COLO668 (cell line): ENCODE results near the gene RSL1D1.

ENCODE experiments used
- DNase-seq: peaks from one replicate; lab custom pipeline; 2025; ENCODE audit not compliant: unreplicated experiment; lab: John Stamatoyannopoulos, UW

Gene RSL1D1

GRCh38 chr16:11851294-11852091 is at the start of gene RSL1D1:
Gene RSL1D1, minus strand, starts transcription at chr16:11851542. Its CDS starts 30 bp downstream, at chr16:11851512.
- DNase-seq: peak; percentile 93

- no peak for DNase-seq
Observed at GRCh38 chr16:11901091-11901490, 49.7 kb upstream of the RSL1D1 start.

- no peak for DNase-seq
Observed at GRCh38 chr16:11896486-11897176, 45.3 kb upstream of the RSL1D1 start.

GRCh38 chr16:11893571-11893970 is 42.2 kb upstream of the RSL1D1 start:
- no peak for DNase-seq

GRCh38 chr16:11892761-11893160 is 41.4 kb upstream of the RSL1D1 start:
- no peak for DNase-seq

- DNase-seq: no peak
Observed at GRCh38 chr16:11890231-11890965, 39.1 kb upstream of the RSL1D1 start.

- DNase-seq: no peak
Observed at GRCh38 chr16:11886881-11887280, 35.5 kb upstream of the RSL1D1 start.

- DNase-seq: no peak
Observed at GRCh38 chr16:11884035-11884434, 32.7 kb upstream of the RSL1D1 start.

GRCh38 chr16:11880007-11880406 is 28.7 kb upstream of the RSL1D1 start:
- DNase-seq: no peak

GRCh38 chr16:11877374-11877773 is 26.0 kb upstream of the RSL1D1 start:
- DNase-seq: no peak

- DNase-seq: no peak
Observed at GRCh38 chr16:11876306-11876705, 25.0 kb upstream of the RSL1D1 start.

- DNase-seq: no peak
Observed at GRCh38 chr16:11875721-11876120, 24.4 kb upstream of the RSL1D1 start.

- DNase-seq: no peak
Observed at GRCh38 chr16:11871193-11871592, 19.9 kb upstream of the RSL1D1 start.

- DNase-seq: no peak
Observed at GRCh38 chr16:11870399-11870798, 19.1 kb upstream of the RSL1D1 start.

- DNase-seq: no peak
Observed at GRCh38 chr16:11869353-11870228, 18.2 kb upstream of the RSL1D1 start.

GRCh38 chr16:11868412-11868980 is 17.2 kb upstream of the RSL1D1 start:
- DNase-seq: no peak

GRCh38 chr16:11862489-11862888 is 11.1 kb upstream of the RSL1D1 start:
- no peak for DNase-seq

GRCh38 chr16:11857161-11857560 is 5.8 kb upstream of the RSL1D1 start:
- DNase-seq: no peak

- DNase-seq: peak; percentile 64
Observed at GRCh38 chr16:11852092-11852809, 909 bp upstream of the RSL1D1 start.

- no peak for DNase-seq
Observed at GRCh38 chr16:11848842-11849241, 2.5 kb downstream of the RSL1D1 start.
